NB4 (cell line): ENCODE data around the gene ECHDC3.

Experiments
- CTCF ChIP-seq: IDR thresholded peaks from one replicate; pipeline ENCODE4 v1.5.1; 2012; ENCODE audit warnings: low read depth, low read length
- MAX ChIP-seq: IDR thresholded peaks from 2 replicates; pipeline ENCODE4 v1.6.1; 2011; ENCODE audit warnings: low read depth, low read length
- MYC ChIP-seq: IDR thresholded peaks from 2 replicates; pipeline ENCODE4 v1.6.1; 2011; ENCODE audit warnings: low read depth, low read length
- POLR2A ChIP-seq: IDR thresholded peaks from 2 replicates; pipeline ENCODE4 v1.6.1; 2011; ENCODE audit warnings: mild to moderate bottlenecking; ENCODE audit not compliant: insufficient read length; ENCODE audit errors: extremely low read depth

- no peak for TF ChIP-seq CTCF
- TF ChIP-seq POLR2A: no peak
- no peak for TF ChIP-seq MYC
- TF ChIP-seq MAX: no peak
Measured at GRCh38 chr10:11699550-11700097, 42.6 kb upstream of the ECHDC3 start.
